ENCODE measurements around the gene RASL10A.
A peak's percentile ranks its signal among the peaks of the same experiment; 100 is the strongest.

The RASL10A gene

DNA sequence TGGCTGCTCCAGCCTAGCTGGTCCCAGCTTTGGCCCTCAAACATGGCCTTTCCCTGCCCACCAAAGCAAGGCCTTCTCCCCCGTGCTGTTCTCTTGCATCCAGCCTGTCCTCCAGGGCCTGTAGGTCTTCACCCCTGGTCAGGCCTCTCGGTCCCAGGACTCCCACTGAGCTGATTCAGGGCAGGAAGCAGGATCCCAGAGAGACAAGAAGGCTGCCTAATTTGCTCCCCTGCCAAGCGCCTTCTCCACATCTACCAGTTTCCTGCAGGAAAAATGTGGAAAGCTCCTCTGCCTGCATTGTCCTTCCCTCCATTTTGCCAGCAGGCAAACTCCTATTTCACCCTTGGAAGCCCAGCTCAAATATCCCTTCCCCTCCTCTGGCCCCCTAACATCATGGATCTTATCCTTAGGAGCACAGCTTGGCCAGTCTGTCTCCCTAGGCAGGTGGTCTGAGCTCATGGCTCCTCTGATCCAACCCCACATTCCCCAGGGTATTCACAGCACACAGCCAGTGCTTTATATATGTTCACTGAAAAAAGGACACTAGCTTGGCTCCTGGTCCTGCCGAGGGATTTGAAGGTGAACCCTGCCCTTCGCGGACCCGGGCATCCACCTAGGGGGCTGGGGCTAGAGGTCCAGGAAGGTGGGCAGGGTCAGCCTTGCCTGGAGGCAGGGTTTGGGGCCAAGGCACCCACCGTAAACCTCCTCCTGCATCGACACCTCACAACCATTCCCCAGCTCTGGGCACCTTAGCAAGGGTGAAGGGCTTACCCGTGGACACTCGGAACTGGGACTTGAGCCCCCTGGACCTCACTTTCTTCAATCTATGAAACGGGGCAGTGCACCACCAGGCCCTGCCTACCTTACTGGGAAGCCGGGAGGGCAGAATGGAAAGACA lies 48.7 kb downstream of the RASL10A start:
- peak; percentile 20 for DNase-seq

DNA sequence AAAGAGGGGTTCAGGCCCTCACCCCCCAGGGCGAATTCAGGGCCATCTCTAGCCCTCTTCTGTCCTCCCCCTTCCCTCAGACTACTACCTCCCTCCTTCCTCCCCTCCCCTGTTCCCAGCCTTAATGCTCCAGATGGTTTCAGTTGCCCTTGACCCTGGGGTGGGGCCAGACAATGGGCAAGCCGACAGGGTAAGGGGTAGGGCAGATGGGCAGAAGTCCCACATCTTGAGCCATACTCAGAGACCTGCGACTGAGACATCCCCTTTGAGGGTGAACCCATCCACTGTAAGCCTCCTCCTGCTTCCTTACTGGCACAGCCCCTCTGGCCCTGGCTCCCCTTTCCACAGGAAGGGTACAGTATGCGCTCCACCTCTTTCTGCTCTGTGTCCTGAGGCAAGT lies 49.6 kb downstream of the RASL10A start:
- DNase-seq = no peak

- no peak for DNase-seq
Observed at GRCh38 chr22:29265305-29265704, 50.2 kb downstream of the RASL10A start.

GRCh38 chr22:29263791-29264276 lies 51.7 kb downstream of the RASL10A start:
- no peak for DNase-seq
